Amniotic epithelial cell (primary cell): ENCODE measurements around the gene NHEJ1.

Source experiments
- DNase-seq: peaks from one replicate; pipeline ENCODE4 v3.0.0-alpha.2; 2010; ENCODE audit warnings: low read depth

Gene NHEJ1

GRCh38 chr2:219057709-219058540, 102.7 kb downstream of the NHEJ1 start:
- peak; percentile 24 for DNase-seq

GRCh38 chr2:219056896-219057708, 103.5 kb downstream of the NHEJ1 start:
- no peak for DNase-seq

- no peak for DNase-seq
Observed at GRCh38 chr2:219056176-219056895, 104.3 kb downstream of the NHEJ1 start.

GRCh38 chr2:219054956-219055903, 105.4 kb downstream of the NHEJ1 start:
- no peak for DNase-seq

GRCh38 chr2:219049282-219049681, 111.3 kb downstream of the NHEJ1 start:
- DNase-seq = no peak

GRCh38 chr2:219045937-219046550, 114.6 kb downstream of the NHEJ1 start:
- DNase-seq = peak; percentile 38

GRCh38 chr2:219042750-219043149, 117.9 kb downstream of the NHEJ1 start:
- DNase-seq = no peak

- DNase-seq = no peak
Observed at GRCh38 chr2:219042157-219042556, 118.5 kb downstream of the NHEJ1 start.

- DNase-seq = peak; percentile 49
Observed at GRCh38 chr2:219041252-219041651, 119.4 kb downstream of the NHEJ1 start, which contains the start of gene CFAP65. Gene CFAP65, minus strand, starts transcription at chr2:219041516. Its CDS starts 2,468 bp downstream, at chr2:219039048.

- DNase-seq = no peak
Observed at GRCh38 chr2:219038600-219038999, 122.0 kb downstream of the NHEJ1 start.

- no peak for DNase-seq
Observed at GRCh38 chr2:219037783-219038499, 122.7 kb downstream of the NHEJ1 start.

GRCh38 chr2:219035942-219036341, 124.7 kb downstream of the NHEJ1 start:
- DNase-seq = no peak

GRCh38 chr2:219034823-219035222, 125.8 kb downstream of the NHEJ1 start:
- no peak for DNase-seq

- DNase-seq = no peak
Observed at GRCh38 chr2:219032051-219032745, 128.4 kb downstream of the NHEJ1 start.

GRCh38 chr2:219031005-219031738, 129.4 kb downstream of the NHEJ1 start:
- no peak for DNase-seq

GRCh38 chr2:219030177-219030940, 130.3 kb downstream of the NHEJ1 start:
- DNase-seq = no peak

GRCh38 chr2:219029829-219030165, 130.8 kb downstream of the NHEJ1 start:
- peak; percentile 53 for DNase-seq
